GM12878 (cell line): Measurements from ENCODE around the gene KCNC1. TPM values are rescaled to one million over a fixed set of nuclear protein-coding genes. Genes with fewer than 3 reads are reported as not detected.

Experiments
- ATAC-seq: fragments of 200-7000 bp; cut with Tn5 transposase; 3 replicates; pipeline ENCODE4 v1.9.1; 2020; ENCODE audit warnings: mild to moderate bottlenecking, moderate library complexity
- BruUV-seq: library from RNA; stranded (reverse); fragments of 400-500 nt; replicated peaks from 2 replicates; lab custom pipeline; 2021; lab: Mats Ljungman, UMichigan
- CTCF ChIA-PET: fragments of 300-600 bp; sonication (Branson Sonifier 250); formaldehyde crosslinking; extraction: SDS; loops from one replicate; lab custom pipeline; 2021; ENCODE audit warnings: inconsistent platforms; lab: Yijun Ruan, JAX
- POLR2A ChIA-PET: fragments of 350-600 bp; formaldehyde crosslinking; extraction: SDS; loops from one replicate; lab custom pipeline; 2021; ENCODE audit warnings: inconsistent platforms; lab: Charles Lee
- RAD21 ChIA-PET: fragments of 300-600 bp; sonication (Branson Sonifier 250); formaldehyde crosslinking; loops from one replicate; lab custom pipeline; 2023; ENCODE audit warnings: antibody characterized with exemption; ENCODE audit not compliant: unreplicated experiment; lab: Charles Lee
- SMC1A ChIA-PET: fragments of 300-600 bp; sonication (Branson Sonifier 250); formaldehyde crosslinking; loops from one replicate; lab custom pipeline; 2023; ENCODE audit not compliant: unreplicated experiment, uncharacterized antibody; lab: Charles Lee
- DNase-seq: peaks from one replicate; pipeline ENCODE4 v3.0.0-alpha.2; 2011; ENCODE audit warnings: low read depth, low spot score
- FAIRE-seq: peaks from 3 replicates; lab custom pipeline; 2011; peaks lifted over from hg19 to GRCh38; lab: Jason Lieb, UNC
- H2AFZ ChIP-seq: 2 replicates; pipeline ENCODE4 v1.6.0; 2011; ENCODE audit warnings: low read depth, low read length, control low read depth; ENCODE audit not compliant: control insufficient read depth
- H3K27ac ChIP-seq: 2 replicates; pipeline ENCODE4 v1.5.1; 2011; ENCODE audit warnings: control low read depth; ENCODE audit not compliant: control insufficient read depth, insufficient read depth
- H3K27me3 ChIP-seq, 2 experiments: replicated peaks in 1 of 2; 2 replicates each; pipeline versions ENCODE4 v1.6.0 to v1.6.1; 2011; ENCODE audit warnings: low read length in 1 of 2; ENCODE audit not compliant: control insufficient read depth in 2 of 2, insufficient read depth in 2 of 2
- H3K36me3 ChIP-seq, 2 experiments: 2 replicates each; pipeline ENCODE4 v1.5.1; 2011; ENCODE audit warnings: low read length in 1 of 2; ENCODE audit not compliant: control insufficient read depth in 2 of 2, insufficient read depth in 2 of 2
- H3K4me1 ChIP-seq: 2 replicates; pipeline ENCODE4 v1.6.1; 2011; ENCODE audit warnings: mild to moderate bottlenecking, low read length, moderate library complexity, mixed read lengths; ENCODE audit not compliant: control insufficient read depth, insufficient read depth
- H3K4me2 ChIP-seq: 2 replicates; pipeline ENCODE4 v1.6.0; 2011; ENCODE audit warnings: control low read depth; ENCODE audit not compliant: control insufficient read depth, insufficient read depth
- H3K4me3 ChIP-seq: fragments of 200-600 bp; sonication (generic); 2 replicates; pipeline ENCODE4 v1.5.1; 2016
- H3K79me2 ChIP-seq: 2 replicates; pipeline ENCODE4 v1.6.0; 2011; ENCODE audit warnings: low read length; ENCODE audit not compliant: control insufficient read depth, insufficient read depth
- H3K9ac ChIP-seq: 2 replicates; pipeline ENCODE4 v1.8.0; 2011; ENCODE audit warnings: low read length, control low read depth, mixed read lengths; ENCODE audit not compliant: control insufficient read depth, insufficient read depth
- H3K9me3 ChIP-seq: replicated peaks from 3 replicates; pipeline ENCODE4 v1.5.1; 2011; ENCODE audit warnings: mild to moderate bottlenecking, low read length; ENCODE audit not compliant: control insufficient read depth, insufficient read depth
- H4K20me1 ChIP-seq: 2 replicates; pipeline ENCODE4 v1.6.0; 2011; ENCODE audit not compliant: control insufficient read depth, insufficient read depth
- BCL11A ChIP-seq: IDR thresholded peaks from 2 replicates; pipeline ENCODE4 v1.6.1; 2011; ENCODE audit warnings: low read depth, low read length
- BRCA1 ChIP-seq: IDR thresholded peaks from 2 replicates; pipeline ENCODE4 v1.6.1; 2011; ENCODE audit warnings: low read depth, low read length, improper control_type of control experiment
- CBX3 ChIP-seq: fragments of 200-600 bp; sonication (generic); IDR thresholded peaks from 2 replicates; pipeline ENCODE4 v1.6.1; 2016; ENCODE audit warnings: low read depth, borderline replicate concordance
- DPF2 ChIP-seq: fragments of 450-650 bp; IDR thresholded peaks from 2 replicates; pipeline ENCODE4 v1.6.1; 2017; ENCODE audit warnings: mild to moderate bottlenecking
- EZH2 ChIP-seq: IDR thresholded peaks from 2 replicates; pipeline ENCODE4 v1.6.1; 2012; ENCODE audit warnings: low read depth, mild to moderate bottlenecking, control low read depth, inconsistent platforms, low read length, borderline replicate concordance; ENCODE audit not compliant: control insufficient read depth
- HCFC1 ChIP-seq: fragments of 150-350 bp; IDR thresholded peaks from 2 replicates; pipeline ENCODE4 v1.6.1; 2014; ENCODE audit warnings: low read length
- HDAC2 ChIP-seq: fragments of 200-600 bp; sonication (generic); IDR thresholded peaks from 2 replicates; pipeline ENCODE4 v1.6.1; 2017
- KDM1A ChIP-seq: fragments of 200-600 bp; sonication (generic); IDR thresholded peaks from 2 replicates; pipeline ENCODE4 v1.6.1; 2016; ENCODE audit warnings: borderline replicate concordance
- MXI1 ChIP-seq: fragments of 150-350 bp; IDR thresholded peaks from 2 replicates; pipeline ENCODE4 v1.6.1; 2011; ENCODE audit warnings: low read depth, mild to moderate bottlenecking, inconsistent platforms, low read length, improper control_type of control experiment
- NKRF ChIP-seq: fragments of 450-650 bp; conservative IDR thresholded peaks from 2 replicates; pipeline ENCODE4 v1.6.1; 2017; ENCODE audit warnings: mild to moderate bottlenecking, moderate library complexity
- POLR2A ChIP-seq: IDR thresholded peaks from 2 replicates; pipeline ENCODE4 v1.6.1; 2011; ENCODE audit warnings: low read depth, mild to moderate bottlenecking, low read length
- POLR2AphosphoS5 ChIP-seq: IDR thresholded peaks from 2 replicates; pipeline ENCODE4 v1.6.1; 2011; ENCODE audit warnings: mild to moderate bottlenecking, low read length, inconsistent platforms
- RAD21 ChIP-seq: IDR thresholded peaks from 2 replicates; pipeline ENCODE4 v1.6.1; 2011; ENCODE audit warnings: mild to moderate bottlenecking, low read depth, low read length, moderate library complexity; ENCODE audit not compliant: insufficient read depth
- RBBP5 ChIP-seq: fragments of 200-600 bp; sonication (generic); conservative IDR thresholded peaks from 2 replicates; pipeline ENCODE4 v1.6.1; 2016
- SP1 ChIP-seq: IDR thresholded peaks from one replicate; pipeline ENCODE4 v1.6.1; 2011; ENCODE audit warnings: low read depth, low read length
- STAT1 ChIP-seq: fragments of 450-650 bp; conservative IDR thresholded peaks from 2 replicates; pipeline ENCODE4 v1.6.1; 2014; ENCODE audit warnings: antibody characterized with exemption, mild to moderate bottlenecking
- TCF12 ChIP-seq: IDR thresholded peaks from 2 replicates; pipeline ENCODE4 v1.6.1; 2011; ENCODE audit warnings: low read depth, mild to moderate bottlenecking, low read length
- TCF7 ChIP-seq: IDR thresholded peaks from 2 replicates; pipeline ENCODE4 v1.6.1; 2014; ENCODE audit warnings: antibody characterized with exemption, borderline replicate concordance
- YBX1 ChIP-seq: fragments of 450-650 bp; IDR thresholded peaks from 2 replicates; pipeline ENCODE4 v1.6.1; 2016; ENCODE audit warnings: antibody characterized with exemption
- ZZZ3 ChIP-seq: IDR thresholded peaks from 2 replicates; pipeline ENCODE4 v1.6.1; 2011; ENCODE audit warnings: low read depth; ENCODE audit not compliant: control insufficient read depth, insufficient read length
- whole genome bisulfite sequencing: methylation state at CpG from one replicate; pipeline ENCODE4 v1.1.6; 2016; ENCODE audit warnings: low lambda C conversion rate; ENCODE audit not compliant: insufficient replicate concordance, insufficient coverage; ENCODE audit errors: missing lambda C conversion rate; 5-methylcytosine and 5-hydroxymethylcytosine counted together
- in situ Hi-C: fragments of 300-500 bp; cut with MboI; formaldehyde crosslinking; loops from 9 replicates; pipeline ENCODE4 v1.14.3; 2018; ENCODE audit warnings: mixed read lengths
- intact Hi-C: fragments of 100-400 bp; cut with micrococcal nuclease; formaldehyde crosslinking; loops from one replicate; pipeline ENCODE4 v1.14.2; 2022; ENCODE audit not compliant: unreplicated experiment
- polyA plus RNA-seq, 11 experiments: library from polyadenylated mRNA; depleted of rRNA in 4 of 11; unstranded in 6 of 11; stranded (reverse) in 5 of 11; fragments of >200 nt; fragmentation: Nextera tagmentation in 4 of 11; fragmentation: Illumina TruSeq in 1 of 11; extraction: Ambion mirVana in 4 of 11; extraction: Trizol in 1 of 11; gene quantifications; 1 replicate in 1 of 11; 2 replicates in 10 of 11; pipeline versions ENCODE4 v1.2.1 to v1.2.3, GENCODE V29; 2011 to 2016; ENCODE audit warnings: inconsistent platforms in 2 of 11, missing spikeins in 2 of 11, low read depth in 1 of 11
- total RNA-seq, 4 experiments: library from RNA; depleted of rRNA in 3 of 4; stranded (reverse); fragments of >200 nt in 3 of 4; fragmentation: Illumina TruSeq in 1 of 4; extraction: Trizol in 1 of 4; gene quantifications; 2 replicates each; pipeline versions ENCODE4 v1.2.1 to v1.2.3, GENCODE V29; 2013 to 2021

Gene KCNC1
- total and polyA plus RNA-seq, 10 of the 15 experiments (the other 5 are each of a cell fraction or from before 2014, with no cell fraction given) = 0.27 to 0.34 TPM; not detected in 8

- Histone ChIP-seq H3K36me3 (no peaks in the 10 kb centered on the region; a peak in 1 of 4 replicates), H3K27ac (no peak overlapping the region), H3K27me3 (no peaks in the 10 kb centered on the region), H3K4me1 (no peaks in the 10 kb centered on the region), H3K4me2 (no peak overlapping the region), H3K4me3 (no peak overlapping the region), H3K9ac (no peak overlapping the region), H4K20me1 (no peaks in the 10 kb centered on the region; the same call in 1 of the 2 replicates), H3K79me2 (no peaks in the 10 kb centered on the region), H2AFZ (no peak overlapping the region), H3K9me3 (no peaks in the 10 kb centered on the region)
- no peak for TF ChIP-seq EZH2
- no peak for TF ChIP-seq TCF7
- TF ChIP-seq MXI1 = no peak
- no peak for TF ChIP-seq TCF12
- TF ChIP-seq HDAC2 = no peak
- no peak for TF ChIP-seq NKRF
- no peak for TF ChIP-seq SP1
- TF ChIP-seq BRCA1 = no peak
- TF ChIP-seq ZZZ3 = no peak
- no peak for TF ChIP-seq HCFC1
- TF ChIP-seq RBBP5 = no peak
- no peak for TF ChIP-seq RAD21
- TF ChIP-seq YBX1 = no peak
- TF ChIP-seq DPF2 = no peak
- no peak for TF ChIP-seq STAT1
- TF ChIP-seq BCL11A = no peak
- no peak for TF ChIP-seq POLR2AphosphoS5
- no peak for TF ChIP-seq KDM1A
- no peak for TF ChIP-seq CBX3
- TF ChIP-seq POLR2A = no peak
- ATAC-seq (no peak), FAIRE-seq (no peak), DNase-seq (no peak)
- intact Hi-C loops (no loop called here), in situ Hi-C loops (no loop called here)
- SMC1A ChIA-PET = interaction anchor here (0.6 kb wide), 1 partner anchor 404 kb away, joined by 3 read pairs; no protein-coding TSS in a partner anchor
- RAD21 ChIA-PET = no interaction called here
- CTCF ChIA-PET = interaction anchor here (1.1 kb wide), 1 partner anchor 51 kb away, joined by 3 read pairs; no protein-coding TSS in a partner anchor
- 61% methylated on average over 12 of the region's 12 CpGs for WGBS
- POLR2A ChIA-PET = no interaction called here
- BruUV-seq = no TSS peak
These were observed 47.0 kb downstream of the KCNC1 start for GRCh38 chr11:17781626-17782025.
